Lower lobe of right lung (tissue), 2 donors: ENCODE results near the gene ALDOC. TPM values are rescaled to one million over a fixed set of nuclear protein-coding genes. Genes with fewer than 3 reads are reported as not detected.

Source experiments
- ATAC-seq, 2 donors: fragments of 200-7000 bp; cut with Tn5 transposase; one replicate each; pipeline ENCODE4 v1.9.1; 2020 to 2022; ENCODE audit warnings: mild to moderate bottlenecking in 2 of 2, moderate library complexity in 2 of 2
- DNase-seq: peaks from one replicate; pipeline ENCODE4 v3.0.0-alpha.2; 2020
- H3K27ac ChIP-seq: fragments of 200-600 bp; one replicate; pipeline ENCODE4 v1.8.0; 2022
- H3K27me3 ChIP-seq: fragments of 200-600 bp; one replicate; pipeline ENCODE4 v1.8.0; 2022; ENCODE audit warnings: low read depth
- H3K36me3 ChIP-seq: fragments of 200-600 bp; one replicate; pipeline ENCODE4 v1.8.0; 2022; ENCODE audit warnings: mild to moderate bottlenecking
- H3K4me1 ChIP-seq: fragments of 200-600 bp; one replicate; pipeline ENCODE4 v1.8.0; 2022
- H3K4me3 ChIP-seq: fragments of 200-600 bp; one replicate; pipeline ENCODE4 v1.8.0; 2022; ENCODE audit warnings: mild to moderate bottlenecking
- H3K9me3 ChIP-seq: fragments of 200-600 bp; one replicate; pipeline ENCODE4 v1.8.0; 2022
- intact Hi-C: fragments of 100-400 bp; cut with DNase I; formaldehyde crosslinking; loops from one replicate; pipeline ENCODE4 v1.11.0; 2022
- total RNA-seq: library from RNA; stranded (reverse); fragmentation: NEBNext Ultra II Directional; extraction: Animal tissue kit (Norgen Biotek cat#: 25700); gene quantifications from one replicate; pipeline ENCODE4 v1.2.1, GENCODE V29; 2021
- TF ChIP-seq, protein P1 (sequence below): fragments of 200-600 bp; IDR thresholded peaks from one replicate; pipeline ENCODE4 v1.8.0; 2022; ENCODE audit warnings: antibody characterized with exemption, mild to moderate bottlenecking
- donor health status: DM: no; HTN: yes; CAD: no; lungs with severe emphysema.

Gene ALDOC
- total RNA-seq, 1 donor from 2014 or later = 11.6 TPM

DNA sequence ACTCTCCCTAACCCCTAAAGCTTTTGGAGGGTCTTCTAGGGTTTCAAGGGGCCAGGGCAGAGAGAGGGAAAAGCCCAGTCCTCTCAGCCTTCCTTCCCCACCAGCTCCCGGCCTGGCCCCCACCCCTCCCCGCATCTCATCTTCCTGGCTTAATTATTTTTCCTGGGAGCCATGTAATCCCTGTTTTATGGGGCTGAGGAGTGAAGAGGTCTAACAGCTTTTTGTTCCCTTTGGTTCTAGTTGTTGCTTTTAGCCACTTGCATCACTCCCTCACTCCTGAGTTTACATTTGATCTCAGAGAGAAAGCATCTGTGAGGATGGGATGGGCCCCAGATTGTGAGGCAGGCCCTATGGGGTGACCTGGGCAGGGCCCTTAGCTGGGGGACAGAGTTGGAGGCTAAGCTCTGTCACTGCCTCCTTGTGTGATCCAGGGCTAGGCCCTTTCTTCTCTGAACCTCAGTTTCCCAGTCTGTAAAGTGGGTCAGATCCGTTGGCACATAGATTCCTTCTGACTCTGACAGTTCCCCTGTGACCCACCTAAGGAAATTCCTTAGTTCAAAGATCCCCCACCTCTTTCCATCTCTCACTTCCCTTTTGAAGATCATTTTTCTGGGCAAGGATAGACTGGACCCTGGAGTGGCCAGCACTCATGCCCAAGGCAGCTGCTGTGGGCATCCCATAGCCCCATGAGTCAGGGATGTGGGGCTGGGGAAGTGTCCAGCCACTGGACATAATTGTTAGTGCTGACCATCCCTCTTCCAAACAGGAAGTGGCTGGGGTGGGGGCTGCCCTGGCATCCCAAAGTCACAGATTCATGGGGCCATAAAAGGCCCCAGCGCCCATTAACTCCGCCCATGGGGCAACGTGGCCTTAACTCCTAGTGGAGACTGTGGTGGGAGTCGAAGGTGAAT lies 44.4 kb downstream of the ALDOC start:
- no peak for DNase-seq
- ATAC-seq = no peak
- Histone ChIP-seq H3K27ac (no peak overlapping the region), H3K4me1 (peaks cover 12% of the 10 kb centered on the region), H3K9me3 (no peaks in the 10 kb centered on the region), H3K27me3 (peaks cover 10% of the 10 kb centered on the region), H3K36me3 (no peaks in the 10 kb centered on the region), H3K4me3 (no peak overlapping the region)
- TF ChIP-seq, protein P1, sequence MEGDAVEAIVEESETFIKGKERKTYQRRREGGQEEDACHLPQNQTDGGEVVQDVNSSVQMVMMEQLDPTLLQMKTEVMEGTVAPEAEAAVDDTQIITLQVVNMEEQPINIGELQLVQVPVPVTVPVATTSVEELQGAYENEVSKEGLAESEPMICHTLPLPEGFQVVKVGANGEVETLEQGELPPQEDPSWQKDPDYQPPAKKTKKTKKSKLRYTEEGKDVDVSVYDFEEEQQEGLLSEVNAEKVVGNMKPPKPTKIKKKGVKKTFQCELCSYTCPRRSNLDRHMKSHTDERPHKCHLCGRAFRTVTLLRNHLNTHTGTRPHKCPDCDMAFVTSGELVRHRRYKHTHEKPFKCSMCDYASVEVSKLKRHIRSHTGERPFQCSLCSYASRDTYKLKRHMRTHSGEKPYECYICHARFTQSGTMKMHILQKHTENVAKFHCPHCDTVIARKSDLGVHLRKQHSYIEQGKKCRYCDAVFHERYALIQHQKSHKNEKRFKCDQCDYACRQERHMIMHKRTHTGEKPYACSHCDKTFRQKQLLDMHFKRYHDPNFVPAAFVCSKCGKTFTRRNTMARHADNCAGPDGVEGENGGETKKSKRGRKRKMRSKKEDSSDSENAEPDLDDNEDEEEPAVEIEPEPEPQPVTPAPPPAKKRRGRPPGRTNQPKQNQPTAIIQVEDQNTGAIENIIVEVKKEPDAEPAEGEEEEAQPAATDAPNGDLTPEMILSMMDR = no peak
- intact Hi-C loops = no loop called here

DNA sequence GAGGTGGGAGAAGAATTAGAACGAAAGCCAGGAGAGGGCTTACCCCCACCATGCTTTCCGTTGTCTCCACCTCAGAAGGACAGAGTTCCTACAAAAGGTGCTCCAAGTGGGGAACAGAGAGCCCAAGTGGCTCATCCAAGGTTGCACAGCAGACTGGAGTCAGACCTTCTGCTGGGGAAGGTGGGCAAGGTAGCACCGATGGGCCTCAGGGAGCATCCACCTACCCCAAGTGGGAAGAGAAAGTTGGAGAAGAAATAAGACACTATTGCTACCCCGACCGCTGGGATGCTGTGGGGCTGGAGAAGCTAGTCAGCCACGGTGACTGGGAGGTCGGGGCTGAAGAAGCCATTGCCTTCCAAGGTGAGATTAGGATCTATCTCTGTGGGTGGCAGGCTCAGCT lies 45.8 kb downstream of the ALDOC start:
- no peak for ATAC-seq
- TF ChIP-seq, protein P1 = no peak
- no peak overlapping the region for H3K27ac ChIP-seq
- H3K9me3 ChIP-seq = no peaks in the 10 kb centered on the region
- H3K4me3 ChIP-seq = no peak overlapping the region
- no peaks in the 10 kb centered on the region for H3K36me3 ChIP-seq
- intact Hi-C loops = no loop called here
- no peak for DNase-seq
- H3K27me3 ChIP-seq = peaks cover 10% of the 10 kb centered on the region
- H3K4me1 ChIP-seq = peaks cover 22% of the 10 kb centered on the region

DNA sequence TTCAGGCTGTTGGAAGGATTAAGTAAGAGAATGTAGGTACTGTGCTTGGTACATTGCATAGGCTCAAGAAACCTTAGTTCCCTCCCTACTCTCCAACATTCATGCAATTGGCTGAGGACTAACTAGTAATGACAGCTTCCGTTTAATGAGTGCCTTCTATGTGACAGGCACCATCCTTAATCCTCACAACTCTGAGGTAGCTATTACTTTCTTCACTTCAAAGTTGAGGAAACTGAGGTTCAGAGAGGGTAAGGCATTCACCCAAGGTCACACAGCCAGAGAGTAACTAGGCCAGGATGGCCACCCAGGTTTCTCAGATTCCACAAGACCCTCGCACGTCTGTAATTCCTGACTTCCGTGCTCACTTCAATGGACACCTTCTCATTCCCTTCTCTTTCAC lies 46.4 kb downstream of the ALDOC start:
- Histone ChIP-seq H3K36me3 (no peaks in the 10 kb centered on the region), H3K4me1 (peaks cover 25% of the 10 kb centered on the region), H3K27me3 (peaks cover 10% of the 10 kb centered on the region), H3K4me3 (no peak overlapping the region), H3K27ac (no peak overlapping the region), H3K9me3 (no peaks in the 10 kb centered on the region)
- no peak for DNase-seq
- TF ChIP-seq, protein P1 = no peak
- ATAC-seq = no peak
- intact Hi-C loops = no loop called here

DNA sequence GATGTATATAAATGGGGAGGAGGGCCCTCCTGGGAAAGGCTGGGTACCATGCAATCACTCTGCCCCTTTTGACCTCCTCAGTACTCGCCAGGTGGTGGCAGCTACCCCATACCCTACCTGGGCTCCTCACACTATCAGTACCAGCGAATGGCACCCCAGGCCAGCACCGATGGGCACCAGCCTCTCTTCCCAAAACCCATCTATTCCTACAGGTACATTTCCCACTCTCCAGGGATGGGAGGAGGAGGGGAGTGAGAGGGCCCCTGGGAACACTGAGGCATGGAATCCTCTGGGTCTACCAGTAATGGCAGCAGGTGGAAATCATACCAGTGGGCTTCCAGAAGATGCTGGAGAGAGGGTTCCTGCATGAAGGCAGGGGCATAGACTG lies 47.7 kb downstream of the ALDOC start:
- intact Hi-C loops = no loop called here

DNA sequence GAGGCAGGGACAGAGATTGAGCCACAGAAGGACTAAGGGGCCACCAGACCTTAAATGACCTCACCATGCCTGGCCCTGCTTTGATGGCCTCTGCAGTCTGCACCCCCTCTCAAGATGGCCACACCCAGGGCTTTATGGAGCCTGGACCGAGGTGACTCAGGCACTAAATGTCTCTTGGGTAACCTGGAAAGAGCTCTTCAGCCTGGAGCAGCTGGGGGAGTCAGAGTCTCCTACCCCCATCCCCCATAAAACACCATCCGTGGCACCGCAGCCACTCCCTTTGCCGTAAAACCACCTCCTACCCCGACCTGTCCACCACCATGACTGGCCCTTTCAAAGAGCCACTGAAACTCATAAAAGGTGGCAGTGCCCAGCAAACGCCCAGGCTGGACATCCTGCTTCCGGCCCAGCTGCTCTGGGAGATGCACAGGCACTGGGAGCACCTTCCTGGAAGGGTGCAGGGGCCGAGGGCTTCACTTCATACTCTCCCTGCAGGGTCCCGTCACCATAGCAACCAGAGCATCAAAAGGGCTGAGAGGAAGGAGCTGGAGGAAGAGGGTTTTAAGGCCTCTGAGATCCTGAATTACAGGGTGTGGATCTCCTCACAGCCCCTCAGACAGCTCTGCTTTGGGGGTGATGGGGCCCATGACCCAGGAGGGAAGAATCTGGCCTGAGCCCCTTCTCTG lies 48.2 kb downstream of the ALDOC start:
- peak; percentile 40 to 43 for ATAC-seq
- H3K4me1 ChIP-seq = peaks cover 25% of the 10 kb centered on the region
- H3K4me3 ChIP-seq = no peak overlapping the region
- intact Hi-C loops = no loop called here
- TF ChIP-seq, protein P1 = no peak
- H3K9me3 ChIP-seq = no peaks in the 10 kb centered on the region
- DNase-seq = no peak
- H3K27me3 ChIP-seq = peaks cover 10% of the 10 kb centered on the region
- peak overlapping the region; percentile 46 for H3K27ac ChIP-seq
- no peaks in the 10 kb centered on the region for H3K36me3 ChIP-seq

More for the DNA sequence above, 47.7 kb downstream of the ALDOC start:
- Histone ChIP-seq H3K27ac (no peak overlapping the region), H3K4me1 (peaks cover 25% of the 10 kb centered on the region), H3K27me3 (peaks cover 10% of the 10 kb centered on the region), H3K36me3 (no peaks in the 10 kb centered on the region), H3K4me3 (no peak overlapping the region), H3K9me3 (no peaks in the 10 kb centered on the region)
- TF ChIP-seq, protein P1 = no peak
- ATAC-seq (no peak), DNase-seq (no peak)
